Fibroblast of mammary gland (primary cell): Measurements from ENCODE around the gene CYB5R2.
"Not testable (repeated sequence)": the region's sequence is repeated elsewhere in the genome, so short reads cannot be mapped to it uniquely, and the experiment has no call there.

Experiments
- DNase-seq: peaks from one replicate; pipeline ENCODE4 v3.0.0-alpha.2; 2010; ENCODE audit warnings: low read depth
- H3K4me3 ChIP-seq: 2 replicates; pipeline ENCODE4 v1.5.1; 2011; ENCODE audit warnings: low read depth, mild to moderate bottlenecking, low read length, moderate library complexity; ENCODE audit not compliant: control insufficient read depth
- TF ChIP-seq, protein P1 (sequence below): conservative IDR thresholded peaks from 2 replicates; pipeline ENCODE4 v1.5.1; 2011; ENCODE audit warnings: low read depth, low read length, inconsistent platforms; ENCODE audit not compliant: control insufficient read depth, insufficient read depth

CYB5R2 gene

GRCh38 chr11:7665473-7666291 is 7.6 kb downstream of the CYB5R2 start:
- peak; percentile 73 for DNase-seq
- TF ChIP-seq, protein P1, sequence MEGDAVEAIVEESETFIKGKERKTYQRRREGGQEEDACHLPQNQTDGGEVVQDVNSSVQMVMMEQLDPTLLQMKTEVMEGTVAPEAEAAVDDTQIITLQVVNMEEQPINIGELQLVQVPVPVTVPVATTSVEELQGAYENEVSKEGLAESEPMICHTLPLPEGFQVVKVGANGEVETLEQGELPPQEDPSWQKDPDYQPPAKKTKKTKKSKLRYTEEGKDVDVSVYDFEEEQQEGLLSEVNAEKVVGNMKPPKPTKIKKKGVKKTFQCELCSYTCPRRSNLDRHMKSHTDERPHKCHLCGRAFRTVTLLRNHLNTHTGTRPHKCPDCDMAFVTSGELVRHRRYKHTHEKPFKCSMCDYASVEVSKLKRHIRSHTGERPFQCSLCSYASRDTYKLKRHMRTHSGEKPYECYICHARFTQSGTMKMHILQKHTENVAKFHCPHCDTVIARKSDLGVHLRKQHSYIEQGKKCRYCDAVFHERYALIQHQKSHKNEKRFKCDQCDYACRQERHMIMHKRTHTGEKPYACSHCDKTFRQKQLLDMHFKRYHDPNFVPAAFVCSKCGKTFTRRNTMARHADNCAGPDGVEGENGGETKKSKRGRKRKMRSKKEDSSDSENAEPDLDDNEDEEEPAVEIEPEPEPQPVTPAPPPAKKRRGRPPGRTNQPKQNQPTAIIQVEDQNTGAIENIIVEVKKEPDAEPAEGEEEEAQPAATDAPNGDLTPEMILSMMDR: peak; percentile 84

GRCh38 chr11:7664867-7665266 is 8.4 kb downstream of the CYB5R2 start:
- H3K4me3 ChIP-seq: no peak overlapping the region
- TF ChIP-seq, protein P1: no peak
- DNase-seq: no peak

More at GRCh38 chr11:7665473-7666291, 7.6 kb downstream of the CYB5R2 start:
- H3K4me3 ChIP-seq: no peak overlapping the region

DNA sequence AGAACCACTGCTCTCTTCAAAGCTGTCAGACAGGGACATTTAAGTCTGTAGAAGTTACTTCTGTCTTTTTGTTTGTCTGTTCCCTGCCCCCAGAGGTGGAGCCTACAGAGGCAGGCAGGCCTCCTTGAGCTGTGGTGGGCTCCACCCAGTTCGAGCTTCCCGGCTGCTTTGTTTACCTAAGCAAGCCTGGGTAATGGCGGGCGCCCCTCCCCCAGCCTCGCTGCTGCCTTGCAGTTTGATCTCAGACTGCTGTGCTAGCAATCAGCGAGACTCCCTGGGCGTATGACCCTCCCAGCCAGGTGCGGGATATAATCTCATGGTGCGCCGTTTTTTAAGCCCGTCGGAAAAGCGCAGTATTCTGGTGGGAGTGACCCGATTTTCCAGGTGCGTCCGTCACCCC is 9.8 kb downstream of the CYB5R2 start:
- not testable (repeated sequence) for H3K4me3 ChIP-seq, DNase-seq

- H3K4me3 ChIP-seq: no peak overlapping the region
- TF ChIP-seq, protein P1: peak; percentile 70
- DNase-seq: peak; percentile 77
Observed at GRCh38 chr11:7657306-7658025, 15.8 kb downstream of the CYB5R2 start.

DNA sequence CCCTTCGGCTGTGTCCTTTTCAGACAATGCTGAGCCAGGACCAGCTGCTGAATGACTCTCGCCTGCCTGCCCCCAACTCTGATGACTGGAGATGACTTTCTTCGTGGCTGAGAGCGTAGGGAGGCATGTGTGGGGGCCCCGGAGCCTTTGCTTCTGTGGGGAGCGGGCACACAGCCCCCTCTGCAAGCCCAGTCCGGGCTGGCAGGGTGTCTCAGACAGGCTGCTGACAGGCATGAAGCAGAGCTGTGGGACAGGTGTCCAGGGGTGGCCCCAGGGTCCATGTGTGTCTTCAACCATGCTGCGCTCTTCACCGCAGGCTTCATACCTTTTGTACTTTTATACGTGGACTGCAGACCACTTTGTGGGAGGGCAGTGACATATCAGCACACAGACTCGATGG is 16.6 kb downstream of the CYB5R2 start:
- TF ChIP-seq, protein P1: no peak
- no peak for DNase-seq
- no peak overlapping the region for H3K4me3 ChIP-seq

DNA sequence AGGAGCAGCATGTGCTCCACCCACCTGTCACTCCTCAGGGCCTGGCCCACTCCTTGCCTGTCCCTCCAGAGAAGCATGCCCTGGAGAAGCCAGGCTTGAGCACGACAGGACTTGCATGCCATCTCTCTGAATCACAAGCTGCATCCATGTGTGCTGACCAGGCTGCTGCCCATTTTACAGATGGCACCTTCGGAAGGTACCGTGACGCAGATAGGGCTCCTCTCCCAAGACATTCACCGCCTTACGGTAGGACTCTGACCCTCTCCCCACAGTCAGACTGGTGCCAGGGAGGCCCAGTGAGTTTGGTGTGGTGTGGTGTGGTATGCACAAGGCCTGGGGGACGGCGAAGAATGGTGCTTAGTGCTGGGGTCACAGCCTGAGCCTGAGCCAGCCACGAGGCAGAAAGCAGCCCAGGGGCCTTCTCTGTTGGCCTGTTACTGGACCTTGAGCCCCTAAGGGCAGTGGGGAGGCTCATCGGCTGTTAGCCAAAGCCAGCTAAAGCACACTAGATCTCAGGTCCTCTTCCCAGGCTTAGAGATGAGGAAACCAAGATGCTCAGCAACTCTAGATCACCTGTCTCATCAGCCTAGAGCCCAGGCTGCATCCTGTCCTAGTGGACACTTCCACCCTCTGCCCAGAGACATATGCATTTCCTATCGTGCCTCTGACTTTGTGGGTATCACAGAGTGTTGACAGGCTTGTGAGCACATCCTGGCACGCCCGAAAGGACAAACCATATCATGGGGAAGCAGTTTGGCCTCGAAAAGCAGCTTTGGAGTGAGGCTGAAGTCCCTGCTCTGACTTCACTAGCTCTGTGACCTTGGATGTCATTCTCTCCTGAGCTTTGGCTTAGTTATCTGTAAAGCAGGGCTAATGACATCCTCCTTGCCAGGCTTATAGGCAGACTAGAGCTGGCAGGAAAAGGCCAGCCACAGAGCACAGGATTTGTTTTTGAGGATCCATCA is 17.8 kb downstream of the CYB5R2 start:
- TF ChIP-seq, protein P1: no peak
- no peak for DNase-seq
- H3K4me3 ChIP-seq: no peak overlapping the region
